Measurements from ENCODE around the gene MRPL52.

- no peak for TF ChIP-seq CTCF (IDR thresholded peaks at IDR 0.05)
- TF ChIP-seq POLR2A (IDR thresholded peaks at IDR 0.05), result no peak
These were observed 32.0 kb downstream of the MRPL52 start for GRCh38 chr14:22861651-22862050.

Data from lower leg skin (tissue), 3 donors.